Occipital lobe (tissue), 2 donors: ENCODE results near the gene CTNNA3. TPM values are rescaled to one million over a fixed set of nuclear protein-coding genes. Genes with fewer than 3 reads are reported as not detected.

Source experiments
- DNase-seq: peaks from one replicate; lab custom pipeline; 2025; lab: John Stamatoyannopoulos, UW
- total RNA-seq: library from RNA; depleted of rRNA; stranded (reverse); fragments of >200 nt; gene quantifications from one replicate; pipeline ENCODE4 v1.2.3, GENCODE V29; 2014

Gene CTNNA3
- total RNA-seq, 1 donor from 2014 or later: 1.7 TPM

GRCh38 chr10:67127441-67127840 is 568.6 kb downstream of the CTNNA3 start:
- no peak for DNase-seq

DNA sequence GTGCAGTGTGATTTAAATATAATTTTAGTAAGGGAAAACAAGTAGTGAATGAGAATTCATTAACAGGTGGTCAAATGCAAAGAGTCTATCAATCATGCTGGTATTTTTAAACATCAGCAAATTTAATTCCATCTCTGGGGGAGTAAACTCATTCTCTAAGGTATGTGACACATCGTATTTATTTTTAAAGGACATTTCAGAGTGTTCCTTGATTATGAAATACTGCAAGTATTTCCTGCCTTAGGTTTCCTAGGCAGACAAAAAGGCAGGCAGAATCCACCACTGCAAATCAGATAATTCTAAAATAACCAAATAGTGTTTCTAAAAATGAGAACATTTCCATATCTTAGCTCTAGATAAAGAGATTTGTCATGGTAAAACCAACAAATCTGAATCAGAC is 576.3 kb downstream of the CTNNA3 start:
- no peak for DNase-seq

- no peak for DNase-seq
Measured at GRCh38 chr10:67115972-67116371, 580.0 kb downstream of the CTNNA3 start.

DNA sequence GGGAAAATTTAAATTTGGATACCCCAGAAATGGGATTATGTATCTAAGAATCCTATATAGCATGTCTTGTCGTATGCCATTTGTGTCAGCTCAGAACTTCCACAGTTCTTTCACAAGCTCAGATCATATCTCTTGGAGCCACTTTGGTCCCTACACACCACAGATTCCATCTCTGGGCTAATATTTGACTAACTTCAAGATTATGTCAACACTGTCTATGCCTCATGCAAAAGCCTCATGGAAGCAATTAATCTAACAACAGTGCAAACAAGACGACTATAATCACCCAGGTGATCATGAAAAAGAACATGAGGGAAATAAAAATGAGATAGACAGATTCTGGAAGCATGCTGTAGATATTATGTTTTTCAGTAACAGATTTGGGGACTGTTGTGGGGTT is 581.0 kb downstream of the CTNNA3 start:
- no peak for DNase-seq

- no peak for DNase-seq
Measured at GRCh38 chr10:67112765-67113164, 583.2 kb downstream of the CTNNA3 start.

DNA sequence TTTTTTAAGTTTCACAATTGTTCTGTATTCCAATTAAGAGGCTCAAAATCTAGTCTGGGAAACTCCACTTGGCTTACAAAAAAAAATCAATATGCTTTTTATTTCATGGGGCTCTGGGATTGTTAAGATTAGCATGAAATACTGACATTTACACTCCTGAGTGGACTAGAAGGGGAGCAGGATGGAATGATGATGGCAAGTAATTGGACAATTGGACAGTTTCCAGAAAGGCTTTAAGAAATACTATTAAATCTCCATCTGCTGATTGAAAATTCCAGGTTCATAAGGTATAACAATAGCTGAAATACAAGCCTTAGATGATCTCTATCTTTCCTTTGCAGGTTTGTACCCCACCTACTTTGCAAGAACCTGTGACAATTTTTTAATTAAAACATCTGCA is 585.7 kb downstream of the CTNNA3 start:
- no peak for DNase-seq

DNA sequence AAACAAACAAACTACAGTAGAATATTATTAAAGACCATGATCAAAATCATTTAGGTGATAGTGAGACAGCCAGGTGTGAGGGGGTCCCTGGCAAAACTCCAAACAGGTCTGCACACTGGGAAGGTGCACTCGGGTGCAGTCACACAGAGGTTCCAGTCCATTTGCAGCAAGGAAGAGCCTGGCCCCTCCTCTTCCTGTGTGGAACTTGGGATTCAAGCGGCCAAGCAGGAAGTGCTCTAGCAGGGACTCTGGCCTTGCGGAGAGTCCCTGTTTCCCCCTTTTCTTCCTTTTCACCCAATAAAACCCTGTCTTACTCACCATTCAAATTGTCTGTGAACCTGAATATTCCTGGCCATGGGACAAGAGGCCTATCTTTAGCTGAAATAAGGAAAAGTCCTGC is 588.3 kb downstream of the CTNNA3 start:
- no peak for DNase-seq

GRCh38 chr10:67100951-67101350 is 595.0 kb downstream of the CTNNA3 start:
- DNase-seq: no peak

DNA sequence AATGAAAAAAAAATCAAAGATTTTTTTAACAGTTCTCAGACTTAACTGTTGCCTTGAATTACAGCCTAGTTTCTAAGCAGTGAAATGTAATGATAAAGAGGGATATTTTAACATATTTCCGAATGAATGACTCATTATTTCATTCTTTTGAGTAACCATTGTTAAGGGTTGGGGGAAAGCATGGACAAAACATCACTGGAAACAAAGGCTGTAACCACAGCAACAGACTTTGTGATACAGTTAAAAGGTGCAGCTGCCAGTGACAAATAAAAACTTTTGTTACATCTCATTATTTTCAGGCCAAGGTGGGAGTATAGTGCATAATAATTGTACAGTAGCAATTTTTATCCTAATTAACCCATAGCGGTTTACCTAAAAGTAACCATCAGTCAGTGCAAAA is 597.5 kb downstream of the CTNNA3 start:
- DNase-seq: no peak

DNA sequence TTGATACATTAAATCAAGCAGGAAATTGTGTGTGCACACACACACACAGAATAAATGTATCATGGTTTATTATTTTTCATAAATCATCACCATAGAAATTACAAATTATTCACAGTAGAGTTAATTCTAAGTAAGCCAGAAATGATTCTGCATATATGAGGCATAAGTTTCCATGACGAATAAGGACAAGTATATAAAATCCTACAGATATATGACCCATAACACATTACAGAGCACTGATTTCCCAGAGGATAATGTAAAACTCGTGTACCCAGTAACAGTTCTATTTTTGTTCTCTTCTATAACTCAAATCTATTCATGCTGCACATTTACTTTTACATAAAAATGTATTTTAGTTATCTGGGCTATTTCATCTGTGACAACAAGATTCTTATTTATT is 600.5 kb downstream of the CTNNA3 start:
- no peak for DNase-seq

GRCh38 chr10:67088036-67088435 is 608.0 kb downstream of the CTNNA3 start:
- no peak for DNase-seq

DNA sequence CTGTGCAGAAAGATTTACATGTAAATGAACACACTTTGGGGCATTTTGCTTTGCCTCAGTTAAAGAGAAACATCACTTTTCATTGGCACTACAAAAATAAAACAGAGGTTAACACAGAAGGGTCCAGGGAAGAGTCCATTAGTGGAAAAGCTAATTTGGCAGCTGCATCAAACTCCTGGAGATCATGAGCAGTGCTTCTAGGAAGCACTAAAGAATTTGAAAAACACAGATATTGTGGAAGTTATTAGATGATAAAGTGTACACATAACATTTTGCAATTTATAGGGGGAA is 608.9 kb downstream of the CTNNA3 start:
- DNase-seq: no peak

DNA sequence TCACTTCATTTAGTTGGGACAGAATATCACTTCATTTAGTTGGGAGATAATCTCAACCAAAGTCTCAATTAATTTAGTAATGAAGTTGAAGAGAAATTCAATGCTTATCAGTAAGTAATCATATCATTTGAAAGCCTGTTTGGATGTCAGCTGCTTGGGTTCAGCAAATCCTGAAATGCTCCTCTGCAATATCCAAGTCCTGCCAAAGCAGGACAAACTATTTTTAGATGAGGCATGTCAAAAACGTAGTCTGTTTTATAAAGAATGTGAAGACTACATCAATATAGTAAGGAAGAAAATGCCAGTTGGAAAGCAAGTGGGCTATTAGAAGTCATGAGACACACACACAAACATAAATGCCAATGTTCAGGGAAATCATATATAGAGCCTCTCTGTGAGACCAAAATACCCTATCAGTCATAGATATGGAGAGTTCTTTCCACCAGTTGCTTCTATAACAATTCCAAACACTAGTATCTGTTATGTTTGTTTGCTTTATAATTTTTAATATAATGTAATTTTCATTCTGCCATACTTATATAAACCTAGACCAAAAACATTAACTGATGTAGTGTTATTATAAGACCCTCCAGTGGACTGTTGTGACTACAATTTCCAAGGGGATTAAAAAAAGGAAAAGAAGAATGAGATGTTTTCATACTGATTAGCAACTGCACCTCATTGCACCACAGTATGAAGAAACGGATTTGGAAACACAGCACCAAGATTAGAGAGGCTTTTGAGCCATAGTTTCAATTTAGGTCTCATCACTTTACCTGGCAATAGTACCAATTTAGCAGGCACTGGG is 609.5 kb downstream of the CTNNA3 start:
- DNase-seq: no peak

DNA sequence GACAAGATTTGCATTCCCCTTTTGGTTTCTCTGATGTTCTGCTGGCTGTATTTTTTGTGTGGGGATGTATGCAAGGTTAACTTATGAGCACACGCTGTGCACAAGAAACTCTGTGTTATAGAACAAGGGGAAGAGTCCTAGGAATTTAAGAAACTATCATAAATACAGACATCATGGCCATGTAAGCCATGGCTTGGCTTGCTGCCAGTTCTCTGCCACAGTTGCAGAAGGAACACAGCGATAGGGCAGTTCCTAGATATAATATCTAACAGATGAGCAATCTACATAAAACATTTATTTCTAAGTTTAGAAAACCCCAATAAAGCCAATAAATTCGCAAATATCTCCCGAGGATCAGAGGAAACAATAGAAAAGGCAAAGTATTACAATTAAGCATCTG is 616.9 kb downstream of the CTNNA3 start:
- DNase-seq: no peak

DNA sequence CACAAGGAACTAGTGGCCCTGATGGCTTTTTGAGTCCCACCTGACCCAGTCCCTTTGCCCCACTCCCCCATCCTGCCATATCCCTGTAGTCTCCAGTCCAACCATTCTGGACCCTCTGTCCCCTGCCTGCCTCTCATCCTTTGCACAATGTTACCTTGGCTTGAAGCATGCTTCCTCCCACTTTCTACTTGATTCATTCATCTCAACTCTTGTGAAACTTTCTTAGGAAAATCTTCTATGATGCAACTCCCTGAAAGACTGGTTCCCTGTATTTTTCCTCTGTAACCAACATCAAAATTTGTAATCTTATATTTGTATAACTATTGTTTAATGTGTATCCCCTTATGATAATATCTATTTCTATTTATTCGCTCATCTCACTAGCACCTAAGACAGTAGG is 618.6 kb downstream of the CTNNA3 start:
- DNase-seq: no peak

- DNase-seq: no peak
Measured at GRCh38 chr10:67076144-67076543, 619.9 kb downstream of the CTNNA3 start.

DNA sequence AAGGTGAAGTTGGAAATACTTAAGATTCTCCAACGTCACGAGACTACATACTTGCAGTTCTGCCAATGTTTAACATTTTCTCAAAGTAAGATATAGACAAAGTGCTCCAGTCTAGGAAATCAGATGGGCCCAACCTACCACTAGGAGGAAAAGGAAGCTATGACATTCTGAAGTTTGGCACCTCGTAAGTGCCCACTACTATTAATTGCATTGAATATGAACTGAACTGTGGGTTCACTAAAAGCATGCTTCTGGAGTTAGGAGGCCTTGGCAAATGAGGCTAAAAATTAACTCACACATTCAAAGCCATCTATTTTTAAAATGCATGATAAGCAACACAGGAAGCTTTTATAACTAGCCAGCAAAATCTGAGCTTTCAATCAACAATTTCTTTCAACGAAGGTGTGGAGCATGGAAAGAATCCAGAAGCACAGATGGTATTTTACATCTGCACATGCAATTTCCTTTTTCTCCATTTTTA is 620.5 kb downstream of the CTNNA3 start:
- DNase-seq: no peak

DNA sequence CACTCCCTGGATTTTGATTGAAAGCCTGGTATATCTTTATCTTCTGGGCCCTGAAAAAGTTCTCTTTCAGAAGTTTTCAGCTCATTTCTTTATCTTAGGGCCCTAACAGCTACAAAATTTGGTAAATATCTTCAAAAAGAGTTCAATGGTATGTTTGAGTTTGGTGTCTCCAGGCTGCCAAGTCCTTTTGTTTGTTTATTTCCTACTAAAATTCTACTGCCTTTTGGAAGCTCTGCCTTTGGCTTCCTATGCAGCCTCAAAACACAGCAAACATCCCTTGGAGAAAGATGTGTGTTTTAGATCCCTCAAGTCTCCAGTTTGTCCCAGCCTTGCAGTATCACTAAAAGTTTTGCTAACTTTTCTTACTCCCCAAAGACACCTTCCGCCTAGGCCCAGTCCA is 623.3 kb downstream of the CTNNA3 start:
- DNase-seq: no peak

DNA sequence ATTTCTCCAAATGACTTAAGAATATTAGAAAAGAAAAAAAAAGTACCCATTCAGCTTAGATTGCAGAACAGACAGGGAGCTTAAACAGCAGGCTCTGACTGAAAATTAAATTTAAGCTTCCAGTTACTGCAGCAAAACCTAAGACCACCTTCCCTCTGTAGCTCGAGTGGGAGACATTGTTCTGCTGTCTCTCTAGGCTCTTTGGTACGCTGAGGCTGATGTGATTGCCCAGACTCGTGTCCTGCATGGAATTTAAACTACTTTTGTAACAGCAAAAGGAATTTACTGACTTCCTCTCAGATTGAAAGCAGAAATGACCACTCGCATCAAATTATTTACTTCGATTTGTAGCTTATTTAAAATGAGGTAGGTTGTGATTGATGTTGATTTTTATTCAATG is 645.6 kb downstream of the CTNNA3 start:
- no peak for DNase-seq

GRCh38 chr10:67049988-67050387 is 646.0 kb downstream of the CTNNA3 start:
- no peak for DNase-seq

DNA sequence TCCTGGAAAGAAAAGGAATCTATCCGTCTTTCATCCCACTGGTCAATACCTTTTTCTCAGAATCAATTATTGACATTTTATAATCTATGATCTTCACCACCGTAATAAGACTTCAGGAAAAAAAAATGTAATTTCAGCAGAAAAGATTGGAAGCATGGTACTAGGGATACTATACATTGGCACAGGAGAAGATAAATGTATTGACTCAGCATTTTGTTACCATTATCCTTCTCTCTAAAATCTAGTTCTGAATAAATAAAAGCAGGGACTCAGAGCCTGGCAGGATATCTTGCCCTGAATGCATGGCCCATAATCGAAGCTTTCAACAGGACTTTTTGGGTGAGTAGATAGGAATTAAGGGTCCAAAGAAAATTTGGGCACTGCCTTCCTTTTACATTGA is 649.5 kb downstream of the CTNNA3 start:
- no peak for DNase-seq

- no peak for DNase-seq
Measured at GRCh38 chr10:67045404-67045803, 650.6 kb downstream of the CTNNA3 start.

DNA sequence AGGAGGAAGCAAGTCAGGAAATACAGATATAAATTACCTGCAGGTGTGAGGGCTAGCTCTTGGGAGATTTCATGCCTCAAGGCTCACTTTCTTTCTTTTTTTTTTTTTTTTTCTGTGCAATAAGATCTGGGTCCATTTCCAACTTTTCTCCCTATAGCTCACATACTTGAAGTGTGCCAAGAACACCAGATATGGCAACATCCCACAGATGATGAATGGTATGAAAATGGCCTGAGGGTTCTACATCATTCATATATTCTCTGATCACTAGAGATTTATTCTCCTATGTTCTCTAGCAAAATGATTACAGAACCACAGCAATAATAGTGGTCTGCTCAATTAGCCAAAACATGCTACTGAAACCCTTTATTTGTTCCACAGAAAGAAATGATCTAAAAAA is 653.0 kb downstream of the CTNNA3 start:
- no peak for DNase-seq

GRCh38 chr10:67036808-67037207 is 659.2 kb downstream of the CTNNA3 start:
- no peak for DNase-seq
